ENCODE measurements around the gene ALDH18A1. TPM values are rescaled to one million over a fixed set of nuclear protein-coding genes. Genes with fewer than 3 reads are reported as not detected.
"Not testable (repeated sequence)": the region's sequence is repeated elsewhere in the genome, so short reads cannot be mapped to it uniquely, and the experiment has no call there.

The ALDH18A1 gene
- polyA plus RNA-seq, 2 of the 4 experiments (the other 2 are of a cell fraction): 41.8 to 69.9 TPM

DNA sequence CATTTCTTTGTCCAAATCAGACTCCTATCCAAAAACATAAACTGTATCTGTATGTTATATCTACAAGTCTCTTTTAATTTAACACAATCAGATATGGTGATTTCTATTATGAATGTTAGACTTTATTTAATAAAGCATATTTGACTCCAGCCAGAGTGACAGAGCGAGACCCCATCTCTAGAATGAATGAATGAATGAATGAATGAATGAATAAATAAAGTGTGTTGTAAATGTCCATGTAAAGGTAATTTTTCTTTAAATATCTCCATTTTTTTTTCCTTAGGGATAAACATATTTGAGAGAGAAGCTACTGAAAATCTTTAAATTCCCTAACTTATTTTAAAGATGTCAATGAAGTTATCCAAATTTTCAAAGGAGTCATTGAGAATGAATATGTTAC is 18.1 kb upstream of the ALDH18A1 start:
- FAIRE-seq: no peak
- no peak for DNase-seq (ENCODE audit: low read depth in 1 of 2, low spot score in 1 of 2)
- Histone ChIP-seq H3K4me1 (no peaks in the 10 kb centered on the region), H3K4me3 (no peak overlapping the region), H3K4me2 (no peak overlapping the region), H3K27ac (no peak overlapping the region), H3K9me3 (no peaks in the 10 kb centered on the region)
- no peak for ATAC-seq
- POLR2A ChIA-PET: no interaction called here
- WGBS (ENCODE audit: missing lambda C conversion rate): 87% methylated on average over 1 of the region's 1 CpG
- CTCF ChIA-PET: interaction anchor here (2.2 kb wide), 1 partner anchor 20 kb away, joined by 5 read pairs; the partner anchor contains the start of gene TCTN3
- TF ChIP-seq NPAS2 (CRISPR knock-in tag; IDR thresholded peaks at IDR 0.05; ENCODE audit: borderline replicate concordance): no peak
- TF ChIP-seq NR3C1 (IDR thresholded peaks at IDR 0.05): no peak
- TF ChIP-seq ZC3H11A (IDR thresholded peaks at IDR 0.05): no peak

- POLR2A ChIA-PET; H3K4me3 ChIP-seq; ATAC-seq; H3K27ac ChIP-seq; H3K9me3 ChIP-seq; H3K4me2 ChIP-seq; DNase-seq (ENCODE audit: low read depth in 1 of 2, low spot score in 1 of 2); H3K4me1 ChIP-seq; FAIRE-seq: not testable (repeated sequence)
- whole genome bisulfite sequencing (ENCODE audit: missing lambda C conversion rate): over 99% methylated on average over 7 of the region's 7 CpGs
- CTCF ChIA-PET: interaction anchor here (0.7 kb wide), 1 partner anchor 351 kb away, joined by 3 read pairs; no protein-coding TSS in a partner anchor
These were observed 16.1 kb upstream of the ALDH18A1 start for GRCh38 chr10:95672641-95673040.

- H3K4me1 ChIP-seq: peaks cover 10% of the 10 kb centered on the region; the same call in 1 of the 3 replicates
- DNase-seq (ENCODE audit: low read depth in 1 of 2, low spot score in 1 of 2): no peak
- H3K4me2 ChIP-seq: no peak overlapping the region
- no peak for ATAC-seq
- CTCF ChIA-PET: interaction anchor here (0.9 kb wide), 1 partner anchor 29 kb away, joined by 3 read pairs; the partner anchor contains the start of gene TCTN3
- TF ChIP-seq SREBF2 (IDR thresholded peaks at IDR 0.05) (no peak), EHMT2 (IDR thresholded peaks at IDR 0.05; ENCODE audit: low read depth) (no peak), RFX5 (IDR thresholded peaks at IDR 0.05) (no peak)
- POLR2A ChIA-PET: no interaction called here
- no peaks in the 10 kb centered on the region for H3K9me3 ChIP-seq
- FAIRE-seq: no peak
- H3K27ac ChIP-seq: no peak overlapping the region
- H3K4me3 ChIP-seq: no peak overlapping the region
These were observed 8.0 kb upstream of the ALDH18A1 start for GRCh38 chr10:95664543-95664942.

DNA sequence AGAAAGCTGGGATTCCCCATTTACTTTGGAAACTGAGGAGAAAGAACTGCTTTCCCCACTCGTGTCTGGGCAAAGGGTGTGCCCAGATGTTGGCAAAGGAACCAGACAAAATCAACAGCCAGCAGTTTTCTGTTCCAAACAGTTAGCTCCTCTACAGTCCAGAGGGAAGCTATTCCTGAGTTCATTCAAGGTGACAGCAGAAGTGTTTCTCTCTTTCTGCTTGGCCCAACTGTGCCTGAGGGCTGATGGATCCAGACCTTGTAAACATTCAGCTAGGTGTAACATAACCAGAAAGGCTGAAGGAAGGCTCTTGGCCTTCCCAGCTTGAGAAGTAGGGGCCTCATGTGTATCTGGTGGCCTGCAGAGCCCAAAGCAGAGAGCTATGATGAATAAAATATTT is 7.0 kb upstream of the ALDH18A1 start:
- no peak for ATAC-seq
- POLR2A ChIA-PET: no interaction called here
- H3K9me3 ChIP-seq: no peaks in the 10 kb centered on the region
- TF ChIP-seq, protein P1, sequence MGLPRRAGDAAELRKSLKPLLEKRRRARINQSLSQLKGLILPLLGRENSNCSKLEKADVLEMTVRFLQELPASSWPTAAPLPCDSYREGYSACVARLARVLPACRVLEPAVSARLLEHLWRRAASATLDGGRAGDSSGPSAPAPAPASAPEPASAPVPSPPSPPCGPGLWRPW (IDR thresholded peaks at IDR 0.05): no peak
- TF ChIP-seq ZC3H11A (IDR thresholded peaks at IDR 0.05) (no peak), NR3C1 (IDR thresholded peaks at IDR 0.05) (no peak), RFX5 (IDR thresholded peaks at IDR 0.05) (no peak), POLR2AphosphoS2 (conservative IDR thresholded peaks at IDR 0.05; ENCODE audit: low read length) (no peak), FOXS1 (CRISPR knock-in tag; IDR thresholded peaks at IDR 0.05) (no peak), KDM1A (IDR thresholded peaks at IDR 0.05; ENCODE audit: low read depth) (no peak), KDM5A (IDR thresholded peaks at IDR 0.05) (no peak), HEYL (CRISPR knock-in tag; IDR thresholded peaks at IDR 0.05) (no peak), MYC (IDR thresholded peaks at IDR 0.05; ENCODE audit: borderline replicate concordance, low read length) (no peak), HDAC2 (IDR thresholded peaks at IDR 0.05) (no peak), TP53 (CRISPR knock-in tag; IDR thresholded peaks at IDR 0.05) (no peak)
- no peak overlapping the region for H3K27ac ChIP-seq
- no peak overlapping the region for H3K4me2 ChIP-seq
- CTCF ChIA-PET: interaction anchor here (0.8 kb wide), 1 partner anchor 30 kb away, joined by 3 read pairs; the partner anchor contains the start of gene TCTN3
- peaks cover 10% of the 10 kb centered on the region; the same call in 1 of the 3 replicates for H3K4me1 ChIP-seq
- no peak overlapping the region for H3K4me3 ChIP-seq
- 19% methylated on average over 1 of the region's 1 CpG for WGBS (ENCODE audit: missing lambda C conversion rate)
- DNase-seq (ENCODE audit: low read depth in 1 of 2, low spot score in 1 of 2): no peak
- no peak for FAIRE-seq

GRCh38 chr10:95661818-95662217 is 5.3 kb upstream of the ALDH18A1 start:
- Histone ChIP-seq H3K9me3 (no peaks in the 10 kb centered on the region), H3K4me2 (peak overlapping the region; percentile 17; the same call in 1 of the 3 replicates), H3K4me1 (peaks cover 10% of the 10 kb centered on the region; the same call in 1 of the 3 replicates), H3K4me3 (no peak overlapping the region), H3K27ac (no peak overlapping the region)
- ATAC-seq: no peak
- no peak for DNase-seq (ENCODE audit: low read depth in 1 of 2, low spot score in 1 of 2)
- ChIA-PET CTCF (interaction anchor here (1.0 to 4.4 kb wide), 2 partner anchors 13 to 32 kb away, joined by 3 to 22 read pairs; partner anchors contain the start of gene TCTN3), POLR2A (no interaction called here)
- no peak for FAIRE-seq
- WGBS (ENCODE audit: missing lambda C conversion rate): 69% methylated on average over 1 of the region's 1 CpG
- TF ChIP-seq NPAS2 (CRISPR knock-in tag; IDR thresholded peaks at IDR 0.05; ENCODE audit: borderline replicate concordance) (no peak), FOXS1 (CRISPR knock-in tag; IDR thresholded peaks at IDR 0.05) (no peak), KDM5A (IDR thresholded peaks at IDR 0.05) (no peak), ZFP36 (IDR thresholded peaks at IDR 0.05; ENCODE audit: borderline replicate concordance, partially characterized antibody) (no peak), RNF2 (IDR thresholded peaks at IDR 0.05; ENCODE audit: borderline replicate concordance, low read depth) (no peak), ZNF302 (CRISPR knock-in tag; IDR thresholded peaks at IDR 0.05) (no peak), EHF (CRISPR knock-in tag; IDR thresholded peaks at IDR 0.05) (no peak), PHF8 (IDR thresholded peaks at IDR 0.05; ENCODE audit: borderline replicate concordance, low read depth) (no peak), HOXB13 (CRISPR knock-in tag; IDR thresholded peaks at IDR 0.05; ENCODE audit: low read depth) (no peak), HOXB5 (CRISPR knock-in tag; IDR thresholded peaks at IDR 0.05) (no peak), TFCP2L1 (CRISPR knock-in tag; IDR thresholded peaks at IDR 0.05) (no peak), ZSCAN20 (CRISPR knock-in tag; IDR thresholded peaks at IDR 0.05) (no peak), HMGXB4 (CRISPR knock-in tag; IDR thresholded peaks at IDR 0.05; ENCODE audit: borderline replicate concordance) (no peak), POLR2A (IDR thresholded peaks at IDR 0.05; ENCODE audit: low read length) (no peak)
- TF ChIP-seq, protein P2, sequence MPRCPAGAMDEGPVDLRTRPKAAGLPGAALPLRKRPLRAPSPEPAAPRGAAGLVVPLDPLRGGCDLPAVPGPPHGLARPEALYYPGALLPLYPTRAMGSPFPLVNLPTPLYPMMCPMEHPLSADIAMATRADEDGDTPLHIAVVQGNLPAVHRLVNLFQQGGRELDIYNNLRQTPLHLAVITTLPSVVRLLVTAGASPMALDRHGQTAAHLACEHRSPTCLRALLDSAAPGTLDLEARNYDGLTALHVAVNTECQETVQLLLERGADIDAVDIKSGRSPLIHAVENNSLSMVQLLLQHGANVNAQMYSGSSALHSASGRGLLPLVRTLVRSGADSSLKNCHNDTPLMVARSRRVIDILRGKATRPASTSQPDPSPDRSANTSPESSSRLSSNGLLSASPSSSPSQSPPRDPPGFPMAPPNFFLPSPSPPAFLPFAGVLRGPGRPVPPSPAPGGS (IDR thresholded peaks at IDR 0.05): no peak
